Transverse colon (tissue), 4 donors: ENCODE measurements around the gene ACSL6.

Experiments used
- POLR2A ChIP-seq: fragments of 450-650 bp; IDR thresholded peaks from one replicate; pipeline ENCODE4 v1.6.1; 2016; ENCODE audit warnings: antibody characterized with exemption, mild to moderate bottlenecking, moderate library complexity
- POLR2AphosphoS5 ChIP-seq, 3 donors: sonication (generic); formaldehyde crosslinking; IDR thresholded peaks; one replicate each; pipeline ENCODE4 v1.6.1; 2016; ENCODE audit warnings: antibody characterized with exemption in 3 of 3
- TF ChIP-seq, protein P1 (sequence below), 5 experiments: fragments of 200-600 bp in 3 of 5; fragments of 450-650 bp in 2 of 5; sonication (generic) in 3 of 5; IDR thresholded peaks; 1 replicate in 2 of 5; 2 replicates in 3 of 5; pipeline ENCODE4 v1.5.1; 2016 to 2017; ENCODE audit warnings: antibody characterized with exemption in 5 of 5, inconsistent platforms in 3 of 5, mild to moderate bottlenecking in 2 of 5, moderate library complexity in 1 of 5

- TF ChIP-seq, protein P1, sequence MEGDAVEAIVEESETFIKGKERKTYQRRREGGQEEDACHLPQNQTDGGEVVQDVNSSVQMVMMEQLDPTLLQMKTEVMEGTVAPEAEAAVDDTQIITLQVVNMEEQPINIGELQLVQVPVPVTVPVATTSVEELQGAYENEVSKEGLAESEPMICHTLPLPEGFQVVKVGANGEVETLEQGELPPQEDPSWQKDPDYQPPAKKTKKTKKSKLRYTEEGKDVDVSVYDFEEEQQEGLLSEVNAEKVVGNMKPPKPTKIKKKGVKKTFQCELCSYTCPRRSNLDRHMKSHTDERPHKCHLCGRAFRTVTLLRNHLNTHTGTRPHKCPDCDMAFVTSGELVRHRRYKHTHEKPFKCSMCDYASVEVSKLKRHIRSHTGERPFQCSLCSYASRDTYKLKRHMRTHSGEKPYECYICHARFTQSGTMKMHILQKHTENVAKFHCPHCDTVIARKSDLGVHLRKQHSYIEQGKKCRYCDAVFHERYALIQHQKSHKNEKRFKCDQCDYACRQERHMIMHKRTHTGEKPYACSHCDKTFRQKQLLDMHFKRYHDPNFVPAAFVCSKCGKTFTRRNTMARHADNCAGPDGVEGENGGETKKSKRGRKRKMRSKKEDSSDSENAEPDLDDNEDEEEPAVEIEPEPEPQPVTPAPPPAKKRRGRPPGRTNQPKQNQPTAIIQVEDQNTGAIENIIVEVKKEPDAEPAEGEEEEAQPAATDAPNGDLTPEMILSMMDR (IDR thresholded peaks at IDR 0.05), result no peak
- no peak for TF ChIP-seq POLR2AphosphoS5 (IDR thresholded peaks at IDR 0.05)
- TF ChIP-seq POLR2A, result no peak
Observed at GRCh38 chr5:132009706-132010405, 1.6 kb downstream of the ACSL6 start.
